Activated CD4-positive, alpha-beta T cell treated with anti-CD3 and anti-CD28 coated beads, Interleukin-2, amount 50 U/mL, for 24 hours (primary cell): Measurements from ENCODE around the gene CCNI2.

Experiments used
- DNase-seq, 2 donors: peaks; one replicate each; pipeline ENCODE4 v3.0.0-alpha.2; 2020; ENCODE audit warnings: low read depth in 1 of 2, low spot score in 1 of 2

CCNI2 gene

DNA sequence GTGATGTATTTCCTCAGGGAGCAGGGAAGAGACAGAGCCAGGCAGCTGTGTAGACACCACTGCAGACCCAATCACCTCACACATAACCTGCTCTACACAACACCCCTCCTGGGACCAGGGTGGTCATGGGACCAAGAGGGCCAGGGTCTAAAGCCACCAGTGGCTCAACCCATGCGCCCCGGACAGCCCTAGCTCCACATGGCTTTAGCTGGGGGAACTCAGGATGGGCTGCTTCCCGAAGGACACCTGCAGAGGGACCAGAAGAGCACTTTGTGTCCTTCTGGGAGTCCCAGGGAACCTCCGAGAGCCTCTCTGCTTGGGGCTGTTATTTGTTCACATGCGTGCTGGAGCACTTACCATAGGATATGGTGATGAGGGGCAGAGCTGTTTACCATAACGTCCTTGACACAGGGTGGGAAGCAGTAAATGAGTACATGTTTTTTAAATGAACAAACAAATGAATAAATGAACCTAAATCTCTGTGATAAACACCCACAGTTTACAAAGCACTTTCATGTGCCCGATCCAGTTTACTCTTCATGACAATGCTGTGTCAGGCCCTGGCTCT is 17.5 kb downstream of the CCNI2 start:
- DNase-seq: no peak

DNA sequence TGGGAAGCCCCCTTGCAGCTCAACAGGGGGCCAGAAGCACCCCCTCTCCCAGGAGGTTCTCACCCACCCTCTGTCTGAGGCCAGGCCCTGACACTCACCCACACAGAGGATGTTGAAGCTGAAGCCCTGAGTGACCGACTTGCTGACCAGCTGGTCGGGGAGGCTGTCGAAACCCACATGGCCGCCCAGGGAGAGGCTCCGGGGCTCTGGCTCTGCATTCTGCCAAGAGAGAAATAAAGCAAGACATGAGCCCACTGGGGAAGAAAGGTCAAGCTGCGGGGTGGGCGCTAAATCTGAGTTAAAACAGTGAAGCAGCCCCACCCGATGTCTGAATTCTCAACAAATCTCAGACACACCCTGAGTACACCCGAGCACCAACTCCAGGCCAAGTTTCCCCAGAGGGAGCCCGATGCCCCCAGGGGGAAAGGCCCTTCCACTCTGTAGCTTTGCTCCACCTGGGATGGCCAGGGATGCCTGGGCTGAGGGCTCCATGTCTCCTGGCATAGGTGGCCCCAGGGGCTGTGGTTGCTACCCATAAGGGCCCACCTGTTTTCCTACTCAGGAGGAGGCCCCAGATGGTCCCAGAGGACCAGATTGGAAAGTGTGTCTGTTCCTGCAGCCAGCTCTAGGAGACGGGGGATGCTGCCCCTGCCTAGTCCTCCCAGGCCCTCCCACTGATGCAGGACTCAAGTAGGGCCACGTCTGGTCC is 18.2 kb downstream of the CCNI2 start:
- DNase-seq: no peak

DNA sequence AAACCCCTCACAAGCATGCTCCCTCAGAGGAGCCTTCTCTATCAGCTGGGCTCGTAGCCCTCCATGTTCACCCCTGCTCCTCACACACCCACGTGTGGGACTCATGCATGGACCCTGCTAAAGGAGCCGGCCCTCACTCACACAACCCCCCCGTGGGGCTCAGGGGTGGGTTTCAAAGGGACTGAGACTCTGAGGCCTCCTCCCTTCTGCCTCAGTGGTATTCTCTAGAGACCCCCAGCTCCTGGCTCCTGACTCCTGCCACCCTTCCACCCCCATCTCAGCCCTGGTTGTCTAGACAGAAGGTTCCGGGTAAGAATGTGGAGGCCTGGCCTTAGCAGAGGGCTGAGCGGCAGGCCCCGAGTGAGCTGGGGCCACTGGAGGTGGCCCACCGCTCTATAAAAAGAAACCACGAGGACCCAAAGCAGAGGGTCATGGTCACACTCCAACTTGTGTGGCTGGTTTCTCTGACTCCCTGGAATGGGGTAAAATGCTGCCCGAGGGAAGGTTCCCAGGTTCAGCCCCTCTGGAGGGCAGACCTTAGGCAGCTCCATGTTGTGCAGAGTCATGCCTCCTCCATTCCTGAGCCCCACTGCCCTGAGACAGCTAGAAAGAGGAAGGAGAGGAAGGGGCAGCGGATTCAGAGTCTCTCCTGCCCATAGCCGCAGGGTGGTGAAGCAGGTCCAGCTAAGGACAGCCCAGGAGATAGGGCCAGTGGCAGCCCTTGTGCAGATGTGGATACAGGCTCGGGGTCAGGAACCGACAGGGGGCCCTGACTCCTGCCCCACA is 19.0 kb downstream of the CCNI2 start:
- DNase-seq: no peak

DNA sequence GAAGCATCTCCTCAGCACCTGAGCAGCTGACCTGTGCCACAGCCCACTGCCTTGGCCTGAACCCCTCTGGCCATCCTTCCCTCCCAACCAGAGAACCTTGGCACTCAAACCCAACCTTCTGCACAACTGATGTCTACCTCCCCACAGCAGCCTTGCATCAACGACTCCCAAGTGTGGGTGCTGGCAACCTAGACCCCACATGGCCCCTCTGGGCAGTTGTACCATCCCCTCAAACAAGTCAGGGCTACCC is 19.5 kb downstream of the CCNI2 start:
- DNase-seq: no peak

DNA sequence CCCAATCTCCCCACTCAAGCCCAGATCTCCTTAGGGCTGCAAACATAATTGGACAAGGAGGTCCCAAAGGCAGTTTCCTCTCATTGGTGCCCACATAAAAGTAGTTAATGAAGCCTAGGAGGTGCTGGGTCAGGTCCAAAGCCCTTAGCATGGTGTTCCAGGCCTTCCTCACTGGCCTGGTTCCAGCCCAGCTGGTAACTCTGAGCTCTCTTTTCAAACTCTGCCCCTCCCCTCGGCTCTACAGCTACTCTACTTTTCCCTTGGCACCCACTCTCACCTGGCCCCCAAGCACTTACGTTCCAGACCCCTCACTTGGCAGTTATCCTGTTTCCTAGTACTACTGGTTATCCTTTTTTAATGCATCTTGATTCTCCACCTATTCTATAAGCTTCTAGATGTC is 19.9 kb downstream of the CCNI2 start:
- no peak for DNase-seq

DNA sequence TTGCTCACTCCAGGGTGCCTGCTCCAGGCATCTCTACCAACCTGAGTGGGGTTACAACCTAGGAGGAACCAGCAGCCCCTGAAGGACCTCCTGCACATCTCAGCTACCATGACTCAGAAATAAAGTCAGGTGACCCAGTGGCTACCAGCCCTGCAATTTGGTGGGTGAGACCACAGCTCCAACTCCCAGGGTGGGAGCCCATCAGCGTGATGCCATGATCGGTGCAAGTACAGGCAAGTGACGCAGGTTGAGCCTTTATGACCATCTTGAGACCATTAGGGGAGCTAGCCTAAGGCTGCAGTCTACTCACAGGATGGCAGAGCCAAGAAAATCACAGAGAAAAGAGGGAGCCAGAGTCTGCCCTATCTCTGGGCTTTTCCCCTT is 21.3 kb downstream of the CCNI2 start:
- DNase-seq: no peak

DNA sequence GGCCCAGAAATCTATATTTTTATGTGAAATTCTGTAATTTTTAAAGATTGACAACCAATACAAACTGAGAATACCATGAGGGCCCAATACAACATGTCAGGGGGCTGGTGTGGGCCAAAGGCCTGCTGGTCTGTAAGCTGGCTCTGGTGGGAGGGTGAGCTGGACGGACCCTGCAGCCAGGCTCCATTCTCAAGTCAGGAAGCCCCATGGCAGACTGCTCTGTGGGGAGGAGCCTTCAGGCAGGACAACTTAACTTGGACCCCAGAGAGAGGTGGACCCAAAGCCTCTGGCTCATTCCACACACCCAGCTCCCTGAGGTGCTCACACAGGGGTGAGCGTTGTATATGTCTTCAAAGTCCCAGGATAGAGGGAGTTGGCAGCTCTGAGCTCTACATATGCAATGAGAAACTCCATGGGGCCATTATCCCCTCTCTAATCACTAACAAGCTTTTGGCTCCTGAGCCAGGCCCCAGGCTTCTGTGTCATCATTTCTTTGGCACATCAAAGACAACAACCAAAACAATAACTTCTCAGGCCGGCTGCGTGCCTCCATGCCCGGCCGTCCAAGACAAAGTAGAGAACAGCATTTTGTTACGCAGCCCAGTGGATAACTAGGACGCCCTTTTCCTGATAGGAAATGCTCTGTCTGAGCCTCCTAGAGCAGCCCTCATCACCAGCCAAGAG is 23.4 kb downstream of the CCNI2 start:
- no peak for DNase-seq

DNA sequence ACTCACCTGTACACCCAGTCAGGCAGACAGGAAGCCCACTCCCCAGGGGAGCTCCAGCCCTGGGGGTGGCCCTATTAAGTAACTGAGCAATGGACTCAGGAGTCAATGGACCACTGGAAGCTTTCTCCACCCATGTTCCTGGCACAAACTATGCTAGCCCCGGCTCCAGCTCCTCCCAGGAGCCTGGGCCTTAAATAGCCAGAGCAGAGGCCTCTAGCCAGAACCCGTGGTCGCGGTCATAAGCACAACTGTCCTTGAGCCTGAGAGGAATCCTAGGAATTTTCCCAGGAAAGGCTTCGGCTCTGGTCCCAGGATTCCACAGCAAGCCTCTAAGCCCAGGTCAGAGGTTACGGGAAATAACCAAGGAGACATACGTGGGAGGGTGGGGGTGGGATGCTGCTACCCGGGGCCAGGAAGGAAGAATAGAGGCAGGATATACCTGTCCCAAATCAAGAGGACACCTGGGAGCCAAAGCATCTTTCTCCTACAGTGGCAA is 24.3 kb downstream of the CCNI2 start:
- DNase-seq: no peak

DNA sequence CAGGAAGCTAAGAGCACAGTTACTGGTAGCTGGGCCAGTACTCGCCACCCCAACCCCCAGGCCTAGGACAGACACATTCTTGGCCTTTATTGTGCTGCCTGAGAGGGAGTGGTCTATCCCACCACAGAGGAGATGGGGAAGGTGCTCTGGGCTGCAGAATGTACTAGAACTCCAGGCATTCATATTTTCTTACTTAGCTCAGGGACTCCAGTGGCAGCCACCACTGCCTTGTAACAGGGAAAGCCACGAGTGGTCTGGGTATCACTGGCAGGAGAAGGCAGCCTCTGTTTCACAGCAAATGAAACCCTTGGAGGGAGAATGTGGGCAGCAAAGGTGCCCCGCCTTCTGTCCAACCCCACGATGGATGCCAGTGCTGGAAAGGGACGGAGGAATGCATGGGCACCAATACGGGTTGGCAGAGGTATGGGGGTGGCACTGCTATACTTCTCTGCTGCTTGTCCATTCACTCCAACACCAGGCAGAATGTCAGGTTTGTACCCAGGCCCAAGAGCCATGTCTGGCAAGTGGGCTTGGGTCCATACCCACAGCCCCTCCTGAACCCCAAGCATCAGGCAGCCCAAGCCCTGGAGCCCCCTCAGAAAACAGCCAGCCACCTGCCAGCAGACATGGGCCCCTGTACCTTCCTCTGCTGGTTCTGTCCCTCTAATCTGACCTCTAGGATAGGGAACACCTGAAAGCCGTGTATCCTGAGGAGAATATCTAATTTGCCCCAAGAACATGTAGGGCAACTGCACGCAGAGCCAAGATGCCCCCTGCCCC is 25.3 kb downstream of the CCNI2 start:
- DNase-seq: no peak

DNA sequence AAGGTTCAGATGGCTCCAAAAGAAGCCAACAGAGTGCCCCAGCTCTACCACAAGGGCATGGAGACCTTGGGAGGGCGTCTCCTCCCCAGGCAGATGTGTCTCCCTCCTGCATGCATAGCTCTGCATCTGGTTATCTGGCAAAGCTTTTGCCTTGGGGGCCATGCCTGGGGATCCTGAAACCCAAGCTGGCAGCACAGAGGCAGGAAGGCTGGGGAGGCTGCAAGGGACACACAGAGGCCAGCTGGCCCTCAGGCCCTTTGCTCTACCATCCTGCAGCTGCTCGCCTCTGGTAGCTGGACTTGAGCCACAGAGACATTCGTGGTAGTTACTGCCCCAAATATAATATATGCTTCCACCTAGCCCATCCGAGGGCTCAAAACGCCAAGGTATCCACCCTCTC is 25.9 kb downstream of the CCNI2 start:
- DNase-seq: no peak

DNA sequence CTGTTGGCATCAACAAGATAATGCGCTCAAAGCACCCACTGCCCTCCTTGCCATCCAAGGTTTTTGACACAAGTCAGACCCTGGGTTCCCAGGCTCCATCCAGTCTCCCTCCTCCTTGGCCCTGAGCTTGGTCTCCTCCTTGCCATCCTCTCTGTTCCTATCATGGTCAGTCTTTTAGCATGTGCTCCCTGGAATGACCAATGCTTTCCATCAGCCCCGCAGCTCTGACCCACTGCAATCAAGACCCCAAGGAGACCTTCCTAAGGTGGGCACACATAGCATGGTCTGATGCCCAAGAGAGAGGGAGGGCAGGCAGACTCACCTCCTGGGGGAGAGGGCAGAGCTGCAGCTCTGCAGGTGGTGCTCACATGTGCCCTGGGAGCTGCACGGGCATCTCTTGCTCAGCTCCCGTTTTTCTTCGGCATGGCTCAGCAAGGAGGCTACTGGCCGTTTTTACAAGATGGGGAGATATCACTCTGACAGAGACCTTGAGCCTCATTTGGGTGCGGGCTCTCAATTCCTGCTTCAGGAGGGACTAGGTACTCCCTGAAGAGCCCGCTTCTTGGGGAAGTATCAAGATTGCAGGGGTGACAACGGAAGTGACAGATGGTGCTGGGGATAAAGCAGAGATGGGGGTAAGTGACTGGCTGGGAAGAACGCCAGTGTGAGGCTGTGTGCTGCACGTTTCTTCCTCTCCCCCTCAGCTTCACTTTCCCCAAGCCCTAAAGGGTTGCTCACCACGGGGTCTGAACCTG is 26.6 kb downstream of the CCNI2 start:
- no peak for DNase-seq

DNA sequence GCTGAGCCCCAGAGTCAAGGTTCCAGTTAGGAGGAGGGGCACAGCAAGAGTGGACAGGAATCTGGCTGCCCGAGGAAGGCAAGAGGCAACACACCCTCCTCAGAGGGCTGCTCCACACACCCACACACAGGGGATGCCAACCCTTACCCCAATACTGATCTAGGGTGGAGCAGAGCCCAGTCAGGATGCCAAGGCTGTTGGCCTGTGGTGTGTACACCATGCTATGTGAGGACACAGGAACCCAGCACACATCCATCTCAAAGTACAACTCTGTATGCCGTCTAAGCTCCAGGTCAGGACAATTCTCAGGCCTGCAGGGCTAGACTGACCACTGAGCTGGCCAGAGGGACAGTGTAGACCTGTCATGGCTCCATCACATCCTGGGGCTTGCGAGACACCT is 27.2 kb downstream of the CCNI2 start:
- DNase-seq: no peak

DNA sequence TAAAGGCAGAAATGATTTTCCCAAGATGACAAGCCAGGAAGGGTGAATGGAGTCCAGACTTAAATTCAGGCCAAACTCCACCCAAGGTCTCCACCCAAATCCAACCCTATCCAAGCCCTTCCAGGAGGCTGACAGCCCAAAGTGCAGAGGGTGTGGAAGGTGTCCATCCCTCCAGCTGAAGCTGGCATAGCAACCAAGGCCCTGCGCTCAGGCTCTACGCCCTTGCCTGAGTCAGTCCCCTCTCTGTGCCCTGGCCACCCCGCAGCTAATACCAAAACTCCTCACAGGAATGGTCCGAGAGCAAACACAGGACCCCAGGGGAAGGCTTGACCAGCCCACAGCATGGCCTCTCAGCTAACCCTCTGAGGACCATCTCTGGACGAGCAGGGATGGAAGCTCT is 27.7 kb downstream of the CCNI2 start:
- no peak for DNase-seq

DNA sequence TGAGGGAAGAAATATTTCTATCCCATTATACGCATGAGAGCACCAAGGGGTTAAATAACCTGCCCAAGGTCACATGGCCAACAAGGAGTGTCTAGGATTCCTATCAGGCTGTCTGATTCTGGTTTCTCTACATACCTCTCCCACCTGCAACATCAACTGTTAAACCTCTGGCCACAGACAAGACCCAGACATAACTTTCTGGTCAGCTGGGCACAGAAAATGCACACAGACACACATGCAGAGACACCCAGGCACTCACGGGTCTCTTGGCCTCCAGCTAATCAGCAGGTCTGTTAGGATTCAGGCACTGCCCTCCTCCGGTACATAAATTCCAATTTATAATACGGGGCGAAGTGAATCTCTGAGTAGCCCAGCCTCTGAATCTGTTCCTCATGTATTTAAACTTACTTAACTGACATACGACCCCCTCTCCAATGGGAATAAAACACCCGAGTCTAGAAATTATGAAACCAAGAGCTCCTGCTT is 28.3 kb downstream of the CCNI2 start:
- DNase-seq: no peak

DNA sequence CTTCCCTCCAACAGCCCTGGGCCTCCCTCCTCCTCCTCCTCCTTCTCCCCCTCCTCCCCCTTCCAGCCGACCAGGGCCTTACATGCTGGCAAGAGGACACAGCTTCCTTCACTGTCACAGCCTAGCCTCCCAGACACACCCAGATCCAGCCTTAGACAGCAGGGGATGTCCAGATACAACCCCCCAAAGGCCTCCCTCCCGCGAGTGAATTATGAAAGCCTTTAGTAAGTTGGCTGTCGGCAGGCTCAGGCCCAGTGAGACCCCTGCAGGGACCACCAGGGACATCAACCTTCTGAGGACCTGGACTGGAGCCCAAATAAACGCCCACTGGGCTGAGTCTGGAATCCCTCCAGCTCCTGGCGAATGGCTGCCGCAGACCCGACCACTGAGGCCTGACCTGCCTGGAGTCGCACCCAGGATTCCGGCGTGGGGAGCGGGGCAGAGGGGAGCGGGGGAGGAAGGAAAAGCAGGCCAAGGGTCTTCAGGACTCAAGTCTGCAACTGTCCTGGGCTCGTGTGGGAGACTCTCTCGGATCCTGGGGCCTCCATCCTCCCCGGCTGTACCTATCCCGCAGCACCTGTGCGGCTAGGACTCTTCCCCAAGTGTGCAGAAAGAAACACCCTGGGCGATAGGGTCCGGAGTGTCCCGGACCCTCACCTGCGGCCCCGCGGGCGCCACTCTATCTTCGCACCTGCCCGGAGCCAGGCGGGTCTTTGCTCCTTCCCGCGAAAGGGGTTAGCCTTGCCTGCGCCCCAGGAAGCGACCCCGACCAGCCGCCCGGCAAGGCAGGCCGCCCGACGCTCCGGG is 29.1 kb downstream of the CCNI2 start:
- DNase-seq: no peak

DNA sequence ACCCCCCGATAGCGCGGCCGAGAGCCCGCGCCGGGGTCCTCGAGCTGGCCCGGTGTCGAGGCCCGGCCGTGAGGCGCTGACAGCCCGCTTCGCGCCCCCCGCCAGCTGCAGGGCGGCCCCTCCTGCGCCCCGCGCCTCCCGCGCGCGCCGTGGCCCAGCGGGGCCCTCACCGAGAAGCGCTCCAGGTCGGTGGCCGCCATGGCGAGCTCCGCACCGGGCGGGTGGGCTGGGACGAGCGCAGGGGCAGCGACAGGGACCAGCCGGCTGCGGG is 29.6 kb downstream of the CCNI2 start:
- DNase-seq: no peak

DNA sequence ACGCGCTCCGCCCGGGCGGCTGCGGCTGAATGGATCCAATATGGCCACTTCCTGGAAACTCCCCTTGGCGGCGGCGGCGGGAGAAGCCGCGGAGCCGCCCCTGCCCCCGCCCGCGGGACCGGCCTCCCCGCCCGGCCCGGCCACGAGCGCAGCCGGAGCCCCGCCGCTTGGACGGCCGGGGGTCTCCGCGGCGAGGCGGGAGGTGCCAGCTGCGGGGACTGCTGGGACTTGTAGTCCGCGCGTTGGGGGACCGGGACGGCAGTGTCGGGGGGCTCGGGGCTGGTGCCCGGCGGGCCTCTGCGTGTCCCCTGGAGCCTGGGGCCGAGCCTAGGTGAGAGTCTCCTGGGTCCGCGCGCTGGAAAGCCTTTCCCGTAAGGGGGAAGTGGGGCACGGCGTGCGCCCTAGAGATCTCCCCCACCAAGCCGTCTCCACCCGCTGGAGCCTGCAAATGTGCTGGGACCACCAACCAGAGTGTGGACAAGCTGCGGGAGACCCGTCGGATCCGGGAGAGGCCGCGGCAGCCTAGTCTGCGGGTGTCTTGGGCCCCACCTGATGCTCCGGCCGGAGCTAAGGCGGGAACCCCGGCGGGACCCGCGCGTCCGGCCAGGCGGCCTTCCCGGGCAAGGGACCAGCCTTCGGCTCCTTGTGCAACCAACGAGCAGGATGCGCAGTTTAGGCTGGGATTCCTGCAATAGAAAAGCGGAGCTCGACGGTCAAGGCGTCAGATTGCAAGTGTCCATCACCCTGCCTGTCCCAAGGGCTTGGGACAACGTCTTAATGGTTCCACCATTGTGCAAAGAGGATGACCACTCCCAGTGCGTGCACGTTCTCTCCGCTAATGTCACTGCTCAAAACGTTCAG is 30.2 kb downstream of the CCNI2 start, which contains the start of gene SEPTIN8:
SEPTIN8 (minus strand) TSS at position 31 of the 861 bp plus-strand sequence. CDS start 102 bp downstream, outside the sequence.
- DNase-seq: peak in 1 of 2 donors; percentile 31

DNA sequence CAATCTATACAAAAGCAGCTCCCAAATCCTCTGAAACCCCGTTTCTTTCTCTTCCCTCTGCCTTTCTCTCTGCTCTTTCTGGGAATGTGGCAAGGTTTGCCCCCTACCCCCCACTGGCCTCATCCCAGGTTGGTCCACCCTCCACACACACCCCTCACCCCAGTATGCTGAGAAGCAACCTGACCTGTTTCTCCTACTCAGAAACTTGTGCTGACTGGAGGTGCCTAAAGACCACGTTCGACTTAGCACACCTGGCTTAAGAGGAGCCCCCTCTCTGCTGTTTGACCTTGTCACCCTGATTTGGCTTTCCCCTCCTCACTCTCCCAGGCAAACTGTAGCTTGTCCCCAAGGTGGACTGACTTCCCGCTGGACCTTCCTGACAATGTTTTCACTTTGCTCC is 30.9 kb downstream of the CCNI2 start:
- no peak for DNase-seq

DNA sequence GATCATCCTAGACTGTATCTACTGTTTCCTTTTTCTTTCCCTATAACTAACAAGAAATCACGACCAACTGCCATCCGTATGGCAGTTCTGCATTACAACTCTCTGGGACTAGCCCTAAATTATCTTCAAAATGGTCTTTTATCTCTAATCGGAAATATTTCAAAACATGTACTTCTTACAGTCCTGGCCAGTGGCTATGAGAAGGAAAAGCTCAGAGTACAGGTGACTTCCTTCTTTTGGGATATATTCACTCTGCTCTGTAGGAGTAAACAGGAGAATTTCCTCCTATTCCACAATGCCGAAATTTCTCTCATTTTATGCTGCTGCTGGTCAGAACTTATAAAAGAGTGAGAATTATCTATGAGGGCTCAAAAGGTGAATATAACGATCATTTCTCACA is 31.6 kb downstream of the CCNI2 start:
- DNase-seq: no peak
